ENCODE data around the gene FSTL4. TPM values are rescaled to one million over a fixed set of nuclear protein-coding genes. Genes with fewer than 3 reads are reported as not detected.

FSTL4 gene
- total RNA-seq, 4 donors from 2014 or later = 0.27 TPM; not detected in 3

- TF ChIP-seq EP300 (IDR thresholded peaks at IDR 0.05; ENCODE audit: low read depth) (no peak), POLR2AphosphoS5 (IDR thresholded peaks at IDR 0.05) (no peak), CTCF (IDR thresholded peaks at IDR 0.05) (no peak), POLR2A (IDR thresholded peaks at IDR 0.05) (no peak)
- in situ Hi-C loops (cut with MboI; ENCODE audit: low pct_ligation_motif_present in 1 of 4, low pct_unique_long_range_greater_than_20kb in 1 of 4, low sequenced_read_pairs in 3 of 4) = no loop called here
- no peaks in the 10 kb centered on the region for H3K9me3 ChIP-seq
- intact Hi-C loops (cut with DNase I; ENCODE audit: low total_unique reads) = no loop called here
- no peak overlapping the region for H3K4me3 ChIP-seq
- DNase-seq = no peak
- no peaks in the 10 kb centered on the region for H3K27me3 ChIP-seq
- 50 to 100% methylated on average over 1 of the region's 1 CpG for WGBS, 2 donors (ENCODE audit: low coverage in 1 of 2)
- H3K36me3 ChIP-seq = no peaks in the 10 kb centered on the region
- no peak overlapping the region for H3K27ac ChIP-seq
- H3K4me1 ChIP-seq = no peaks in the 10 kb centered on the region
These were observed 139.5 kb downstream of the FSTL4 start for GRCh38 chr5:133472829-133473228.

GRCh38 chr5:133471699-133472098, 140.6 kb downstream of the FSTL4 start:
- 89 to 100% methylated on average over 1 to 3 of the region's 3 CpGs for WGBS, 2 donors (ENCODE audit: low coverage in 1 of 2)

GRCh38 chr5:133470841-133471240, 141.5 kb downstream of the FSTL4 start:
- no peak for TF ChIP-seq POLR2AphosphoS5 (IDR thresholded peaks at IDR 0.05)
- TF ChIP-seq CTCF (IDR thresholded peaks at IDR 0.05) = no peak
- no peak for TF ChIP-seq EP300 (IDR thresholded peaks at IDR 0.05; ENCODE audit: low read depth)
- H3K36me3 ChIP-seq = no peaks in the 10 kb centered on the region
- no peak for DNase-seq
- H3K27ac ChIP-seq = no peak overlapping the region
- no peaks in the 10 kb centered on the region for H3K4me1 ChIP-seq
- WGBS, 2 donors (ENCODE audit: low coverage in 1 of 2) = 96% methylated on average over 3 of the region's 3 CpGs; no CpG with 5 or more reads in 1 of the 2 donors
- intact Hi-C loops (cut with DNase I; ENCODE audit: low total_unique reads) = no loop called here
- H3K4me3 ChIP-seq = no peak overlapping the region
- no peaks in the 10 kb centered on the region for H3K9me3 ChIP-seq
- in situ Hi-C loops (cut with MboI; ENCODE audit: low pct_ligation_motif_present in 1 of 4, low pct_unique_long_range_greater_than_20kb in 1 of 4, low sequenced_read_pairs in 3 of 4) = no loop called here
- no peaks in the 10 kb centered on the region for H3K27me3 ChIP-seq

More at GRCh38 chr5:133471699-133472098, 140.6 kb downstream of the FSTL4 start:
- Histone ChIP-seq H3K27me3 (no peaks in the 10 kb centered on the region), H3K36me3 (no peaks in the 10 kb centered on the region), H3K4me3 (no peak overlapping the region), H3K27ac (no peak overlapping the region), H3K4me1 (no peaks in the 10 kb centered on the region), H3K9me3 (no peaks in the 10 kb centered on the region)
- intact Hi-C loops (cut with DNase I; ENCODE audit: low total_unique reads) = no loop called here
- DNase-seq = no peak
- in situ Hi-C loops (cut with MboI; ENCODE audit: low pct_ligation_motif_present in 1 of 4, low pct_unique_long_range_greater_than_20kb in 1 of 4, low sequenced_read_pairs in 3 of 4) = no loop called here
- no peak for TF ChIP-seq EP300 (IDR thresholded peaks at IDR 0.05; ENCODE audit: low read depth)
- TF ChIP-seq POLR2AphosphoS5 (IDR thresholded peaks at IDR 0.05) = no peak
- TF ChIP-seq POLR2A (IDR thresholded peaks at IDR 0.05) = no peak
- no peak for TF ChIP-seq CTCF (IDR thresholded peaks at IDR 0.05)

DNA sequence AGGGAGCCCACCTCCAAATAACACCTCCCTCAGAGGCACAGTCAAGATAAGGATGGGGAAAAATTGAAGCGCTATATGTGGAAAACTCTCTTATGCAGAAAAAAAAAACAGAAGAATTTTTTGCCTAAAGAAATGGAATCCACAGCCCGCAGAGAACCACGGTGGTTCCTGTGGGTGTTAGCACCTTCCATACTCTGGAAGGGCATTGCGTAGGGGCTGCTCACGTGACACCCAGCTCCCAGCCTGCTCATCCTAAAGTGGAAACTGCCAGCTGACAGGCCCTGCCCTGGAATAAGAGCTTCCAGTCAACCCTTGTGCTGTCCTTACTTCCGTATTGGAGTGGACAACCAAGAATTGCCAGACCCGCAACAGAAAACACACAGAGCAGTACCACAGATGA, 142.5 kb downstream of the FSTL4 start:
- intact Hi-C loops (cut with DNase I; ENCODE audit: low total_unique reads) = no loop called here
- no peak overlapping the region for H3K27ac ChIP-seq

More for the DNA sequence above, 142.5 kb downstream of the FSTL4 start:
- H3K27me3 ChIP-seq = no peaks in the 10 kb centered on the region
- H3K4me1 ChIP-seq = no peaks in the 10 kb centered on the region
- TF ChIP-seq POLR2AphosphoS5 (IDR thresholded peaks at IDR 0.05) (no peak), POLR2A (IDR thresholded peaks at IDR 0.05) (no peak), EP300 (IDR thresholded peaks at IDR 0.05; ENCODE audit: low read depth) (no peak), CTCF (IDR thresholded peaks at IDR 0.05) (no peak)
- no peaks in the 10 kb centered on the region for H3K9me3 ChIP-seq
- no peaks in the 10 kb centered on the region for H3K36me3 ChIP-seq
- H3K4me3 ChIP-seq = no peak overlapping the region
- in situ Hi-C loops (cut with MboI; ENCODE audit: low pct_ligation_motif_present in 1 of 4, low pct_unique_long_range_greater_than_20kb in 1 of 4, low sequenced_read_pairs in 3 of 4) = no loop called here
- DNase-seq = no peak
- 82 to 88% methylated on average over 3 to 7 of the region's 7 CpGs for WGBS, 2 donors (ENCODE audit: low coverage in 1 of 2)

Measured in transverse colon (tissue), 4 donors.